NCI-H748 (cell line): ENCODE results near the gene SIM2.

Experiments
- DNase-seq: peaks from one replicate; lab custom pipeline; 2025; ENCODE audit not compliant: unreplicated experiment; lab: John Stamatoyannopoulos, UW

SIM2 gene

DNA sequence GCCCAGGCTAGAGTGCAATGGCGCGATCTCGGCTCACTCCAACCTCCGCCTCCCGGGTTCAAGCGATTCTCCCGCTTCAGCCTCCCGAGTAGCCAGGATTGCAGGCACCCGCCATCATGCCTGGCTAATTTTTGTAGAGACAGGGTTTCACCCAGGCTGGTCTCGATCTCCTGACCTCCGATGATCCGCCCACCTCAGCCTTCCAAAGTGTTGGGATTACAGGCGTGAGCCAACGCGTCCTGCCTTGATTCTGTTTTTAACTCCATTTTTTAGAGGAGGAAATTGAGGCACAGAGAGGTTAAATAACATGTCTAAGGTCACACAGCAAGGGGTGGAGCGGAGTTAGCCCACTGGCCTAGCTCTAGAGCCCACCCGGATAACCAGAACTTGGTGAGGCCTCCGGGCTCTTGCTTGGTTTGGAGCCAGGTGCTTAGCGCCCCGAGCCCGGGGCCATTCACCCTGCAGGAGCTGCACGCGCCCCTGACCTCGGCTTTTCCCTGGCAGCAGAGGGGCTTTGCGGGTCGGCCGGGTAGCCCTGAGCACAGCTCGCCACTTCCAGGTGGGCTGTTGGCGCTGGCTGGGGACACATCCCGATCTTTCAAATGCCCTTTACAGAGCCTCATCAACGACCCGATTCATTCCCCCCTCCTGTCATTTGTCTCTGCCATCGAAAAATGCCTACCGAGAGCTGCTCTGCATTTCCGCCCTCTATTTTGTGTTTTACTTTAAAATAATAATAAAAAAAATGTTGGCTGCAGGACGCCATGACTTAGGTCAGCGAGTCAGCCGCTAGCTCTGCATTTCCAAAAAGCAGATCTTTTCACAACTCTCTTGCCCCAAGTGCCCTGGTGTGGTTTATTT, 11.2 kb downstream of the SIM2 start:
- no peak for DNase-seq

DNA sequence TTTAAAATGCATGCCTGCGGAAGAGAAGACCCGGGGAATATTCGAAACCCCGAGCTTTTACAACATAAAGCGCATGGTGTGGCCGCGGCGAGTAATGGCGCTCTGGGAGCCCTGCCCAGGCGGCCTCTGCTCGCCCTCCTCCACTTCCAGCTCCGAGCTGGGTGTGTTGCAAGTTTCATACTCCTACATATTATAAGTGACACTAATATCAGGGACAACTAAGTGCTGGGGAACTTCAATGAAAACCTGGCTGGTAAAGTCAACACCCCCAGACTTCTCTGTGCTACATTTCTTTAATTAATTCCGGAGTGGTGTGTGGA, 11.8 kb downstream of the SIM2 start:
- DNase-seq: no peak

DNA sequence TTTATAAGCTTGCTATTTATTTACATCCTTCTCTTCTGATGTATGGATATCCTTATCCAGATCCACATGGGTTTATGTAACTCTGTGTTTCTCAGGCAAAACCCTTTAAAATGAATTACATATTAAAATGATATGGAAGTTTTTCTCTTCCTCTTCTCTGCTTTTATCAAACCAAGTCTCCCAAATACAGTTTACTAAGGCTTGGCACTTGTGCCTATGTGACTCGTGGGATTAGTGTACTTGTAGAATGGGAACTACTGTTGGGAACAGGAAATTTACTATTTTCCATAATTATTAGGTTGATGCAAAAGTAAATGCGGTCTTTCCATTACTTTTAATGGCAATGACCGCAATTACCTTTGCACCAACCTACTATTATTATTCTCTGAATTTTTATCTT, 14.8 kb downstream of the SIM2 start:
- DNase-seq: no peak

DNA sequence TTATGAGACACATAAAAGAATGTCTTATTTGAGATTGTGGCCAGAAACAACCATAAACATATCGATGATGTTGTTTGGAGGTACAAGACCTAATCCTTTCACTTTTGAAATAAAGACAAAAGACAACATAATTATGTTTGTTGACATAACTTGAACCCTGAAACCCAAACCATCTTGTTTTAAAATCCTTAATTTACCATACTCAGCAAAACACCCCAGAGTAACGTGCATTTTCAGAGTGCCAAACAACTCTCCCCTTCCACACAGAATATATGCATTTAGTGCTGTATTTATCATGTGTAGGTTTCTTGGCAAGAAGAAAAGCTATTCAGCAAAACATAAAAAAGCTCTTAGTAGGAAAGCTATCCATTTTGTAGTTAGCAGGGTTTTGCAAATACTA, 17.5 kb downstream of the SIM2 start:
- DNase-seq: no peak

DNA sequence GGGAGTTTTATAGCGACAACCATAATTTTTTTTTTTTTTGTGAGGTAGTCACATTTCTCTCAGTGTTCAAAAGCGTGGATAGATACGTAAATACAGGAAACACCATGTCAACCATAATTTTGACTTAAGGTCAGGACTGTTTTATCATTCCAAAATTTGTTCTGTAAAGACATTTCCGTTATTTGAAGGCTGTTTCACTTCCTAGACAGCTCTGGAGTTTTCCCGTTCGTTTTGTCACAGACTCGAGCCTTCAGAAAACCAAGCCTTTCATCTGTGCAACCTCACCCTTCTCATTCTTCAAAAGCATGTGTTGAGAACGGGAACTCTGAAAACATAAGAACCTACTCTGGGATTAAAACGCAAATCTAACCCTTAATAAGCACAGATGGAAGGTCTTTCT, 17.9 kb downstream of the SIM2 start:
- DNase-seq: no peak

DNA sequence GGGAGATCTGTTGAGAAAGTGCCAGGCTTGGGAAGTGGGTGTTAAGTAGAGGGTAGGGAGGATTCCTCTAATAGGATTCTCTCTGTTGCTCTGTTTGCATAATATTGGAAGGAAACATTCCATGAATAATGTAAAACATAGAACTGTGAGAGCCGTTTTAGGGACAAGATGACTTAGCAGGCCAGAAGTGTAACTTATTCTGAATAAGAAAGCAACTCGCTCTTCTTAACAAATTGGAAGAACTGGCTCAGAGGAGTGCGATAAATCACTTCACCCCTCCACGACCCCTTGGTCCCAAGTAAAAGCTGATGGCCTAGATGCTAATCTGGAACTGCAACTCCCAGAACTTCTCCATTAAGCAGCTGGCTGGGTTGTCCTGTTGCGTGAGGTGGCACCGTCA, 19.1 kb downstream of the SIM2 start:
- DNase-seq: no peak

DNA sequence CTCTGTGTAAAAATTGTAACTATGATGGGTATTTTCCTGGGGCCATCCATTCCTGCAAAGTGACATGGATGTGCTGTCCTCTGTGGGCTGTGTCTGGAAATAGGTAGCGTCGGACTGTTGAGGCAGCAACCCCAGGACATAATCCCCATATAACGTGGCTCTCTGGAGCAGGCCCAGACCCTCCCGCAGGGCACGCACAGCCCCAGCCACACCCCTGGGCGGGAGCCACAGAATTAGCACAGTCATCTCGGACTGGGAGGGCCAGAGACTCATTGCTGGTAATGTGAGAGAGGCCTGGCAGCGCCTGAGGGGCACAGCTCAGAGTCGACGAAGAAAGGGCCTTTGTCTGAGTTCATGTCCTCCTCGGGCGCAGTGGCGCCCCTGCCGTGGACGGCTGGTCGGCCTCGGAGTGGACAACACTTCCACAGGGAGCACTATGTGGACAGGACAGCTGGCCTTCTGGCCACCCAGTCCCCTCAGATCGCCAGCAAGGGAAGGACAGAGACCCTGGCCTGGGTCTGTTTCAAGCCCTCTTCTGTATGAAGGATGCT, 20.1 kb downstream of the SIM2 start:
- DNase-seq: no peak

DNA sequence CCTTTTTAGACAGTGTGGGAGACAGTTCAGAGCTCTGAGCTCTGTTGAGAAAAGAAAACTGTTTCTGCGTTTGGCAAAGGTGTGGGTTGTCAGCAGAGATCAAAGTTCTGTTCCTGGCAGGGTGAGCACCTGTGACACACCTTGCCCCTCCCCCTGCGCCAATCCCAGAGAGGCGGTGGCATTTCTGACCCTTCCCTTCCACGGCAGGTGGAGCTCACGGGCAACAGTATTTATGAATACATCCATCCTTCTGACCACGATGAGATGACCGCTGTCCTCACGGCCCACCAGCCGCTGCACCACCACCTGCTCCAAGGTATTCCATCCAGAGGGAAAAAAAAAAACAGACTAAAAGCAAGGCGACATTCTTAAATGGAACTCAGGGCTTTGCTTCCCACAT, 20.7 kb downstream of the SIM2 start:
- DNase-seq: no peak

DNA sequence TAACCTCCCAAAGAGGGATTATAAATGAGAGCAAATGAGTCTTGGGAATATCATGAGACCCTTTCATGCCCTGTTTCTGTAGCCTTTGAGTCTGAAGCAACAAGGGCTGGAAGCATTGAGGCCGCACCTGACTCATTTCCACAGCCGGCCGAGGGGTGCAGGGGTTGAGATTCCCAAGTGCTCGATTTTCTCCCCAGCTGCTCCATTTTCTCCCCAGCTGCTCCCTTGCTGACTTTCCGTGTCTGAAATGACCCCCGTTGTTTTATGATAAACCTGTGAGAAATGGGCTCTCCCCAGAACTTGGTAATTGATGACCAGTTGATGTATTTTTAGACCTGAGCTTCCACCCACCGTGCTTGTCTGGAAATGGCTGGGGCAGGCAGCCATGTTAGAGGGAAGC, 22.9 kb downstream of the SIM2 start:
- DNase-seq: no peak

DNA sequence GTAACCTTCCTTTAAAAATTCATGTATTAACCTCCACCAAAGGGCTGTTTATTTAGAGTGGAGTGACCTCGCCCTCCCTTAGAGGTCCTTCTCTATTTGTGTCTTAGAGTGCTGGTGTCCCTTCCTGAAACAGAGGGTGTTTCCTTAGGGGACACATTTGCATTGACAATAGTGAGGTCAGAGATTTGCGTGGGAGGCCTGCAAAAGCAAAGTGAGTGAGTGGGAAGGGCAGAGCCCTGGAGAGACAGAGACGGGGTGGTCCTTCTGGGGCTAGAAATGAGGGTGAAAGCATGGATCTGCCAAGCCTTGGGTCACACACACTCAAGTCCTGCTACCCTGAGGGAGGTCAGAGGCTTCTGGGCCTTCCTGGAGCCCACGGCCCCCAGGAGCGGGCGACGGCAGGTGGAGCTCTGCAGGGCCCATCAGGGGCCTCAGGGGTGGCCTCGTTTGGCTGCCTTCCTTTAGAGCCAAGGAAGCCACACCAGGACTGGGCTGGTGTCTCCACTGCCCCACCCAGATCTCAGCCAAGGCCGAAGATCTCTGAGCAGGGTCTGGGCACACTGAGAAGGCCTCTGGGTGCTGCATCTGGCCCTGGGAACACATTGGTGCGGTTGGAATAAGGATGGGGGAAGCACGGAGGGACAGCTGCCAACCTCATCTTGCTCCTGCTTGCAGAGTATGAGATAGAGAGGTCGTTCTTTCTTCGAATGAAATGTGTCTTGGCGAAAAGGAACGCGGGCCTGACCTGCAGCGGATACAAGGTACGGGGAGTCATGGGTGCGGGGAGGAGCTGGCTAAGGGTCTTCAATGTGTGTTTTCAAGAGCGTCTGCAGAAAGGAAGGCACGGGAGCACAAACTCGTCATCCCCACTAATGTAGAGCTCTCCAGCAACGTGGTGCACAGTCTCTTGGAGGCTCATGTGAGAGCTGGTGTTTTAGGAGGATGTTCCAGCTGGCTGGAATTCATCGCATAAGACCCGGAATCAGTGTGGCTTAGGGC, 23.8 kb downstream of the SIM2 start:
- DNase-seq: no peak

DNA sequence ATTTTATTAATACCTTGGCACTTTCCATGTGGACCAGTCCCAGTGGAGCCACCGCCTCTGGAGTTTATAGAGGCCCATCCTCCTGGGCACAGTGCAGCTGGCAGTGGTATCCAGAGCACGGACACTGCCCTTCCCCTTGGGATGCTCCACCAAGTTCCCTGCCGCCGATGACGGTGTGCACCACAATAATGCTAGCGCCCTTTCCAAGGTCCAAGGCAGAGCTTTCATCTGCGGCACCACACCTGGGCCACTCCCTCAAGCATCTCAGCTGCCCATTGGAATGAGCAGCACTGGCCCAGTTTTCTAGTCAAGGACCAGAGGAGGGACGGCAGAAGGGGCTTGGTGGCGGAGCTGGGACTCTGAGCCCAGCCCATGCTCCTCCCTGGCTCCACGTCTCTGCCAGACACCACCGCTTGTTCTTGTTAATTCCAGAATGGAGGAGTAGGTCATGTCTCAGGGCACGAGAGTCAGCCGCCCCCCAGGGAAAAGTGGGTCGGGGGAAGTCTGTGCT, 24.5 kb downstream of the SIM2 start:
- no peak for DNase-seq

DNA sequence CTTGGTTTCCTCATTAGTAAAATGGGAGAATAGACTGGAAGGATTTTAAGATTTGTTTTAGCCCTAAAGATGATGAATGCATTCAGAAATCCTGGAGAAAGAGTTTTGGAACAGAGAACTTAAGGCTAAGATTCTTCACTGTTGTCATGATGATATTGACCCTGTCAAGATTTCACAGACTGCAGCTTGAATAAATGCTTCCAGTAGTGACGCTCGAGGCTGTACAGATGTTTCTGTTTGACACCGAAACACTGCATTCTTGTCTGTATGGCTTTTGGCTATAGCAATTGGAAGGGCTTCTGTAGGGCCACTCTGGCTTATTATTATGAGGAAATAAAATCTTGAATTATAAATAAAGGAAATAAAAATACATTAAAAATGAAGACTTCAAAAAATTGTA, 25.7 kb downstream of the SIM2 start:
- DNase-seq: no peak

DNA sequence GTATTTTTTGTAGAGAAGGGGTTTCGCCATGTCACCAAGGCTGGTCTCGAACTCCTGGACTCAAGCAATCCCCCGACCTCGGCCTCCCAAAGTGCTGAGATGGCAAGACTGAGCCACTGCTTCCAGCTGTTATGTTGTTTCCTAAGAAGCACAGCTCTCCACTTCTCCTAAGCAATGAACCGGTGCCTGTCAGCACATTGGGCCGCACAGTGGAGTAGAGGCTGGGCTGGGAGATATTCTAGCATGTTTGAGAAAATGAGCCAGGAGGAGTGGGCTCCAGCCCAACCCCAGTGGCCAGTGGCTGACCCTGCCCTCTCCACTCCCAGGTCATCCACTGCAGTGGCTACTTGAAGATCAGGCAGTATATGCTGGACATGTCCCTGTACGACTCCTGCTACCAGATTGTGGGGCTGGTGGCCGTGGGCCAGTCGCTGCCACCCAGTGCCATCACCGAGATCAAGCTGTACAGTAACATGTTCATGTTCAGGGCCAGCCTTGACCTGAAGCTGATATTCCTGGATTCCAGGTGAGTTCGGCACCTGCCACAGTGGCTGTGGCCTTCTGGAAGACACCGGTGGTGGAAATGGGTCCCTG, 27.0 kb downstream of the SIM2 start:
- DNase-seq: no peak

DNA sequence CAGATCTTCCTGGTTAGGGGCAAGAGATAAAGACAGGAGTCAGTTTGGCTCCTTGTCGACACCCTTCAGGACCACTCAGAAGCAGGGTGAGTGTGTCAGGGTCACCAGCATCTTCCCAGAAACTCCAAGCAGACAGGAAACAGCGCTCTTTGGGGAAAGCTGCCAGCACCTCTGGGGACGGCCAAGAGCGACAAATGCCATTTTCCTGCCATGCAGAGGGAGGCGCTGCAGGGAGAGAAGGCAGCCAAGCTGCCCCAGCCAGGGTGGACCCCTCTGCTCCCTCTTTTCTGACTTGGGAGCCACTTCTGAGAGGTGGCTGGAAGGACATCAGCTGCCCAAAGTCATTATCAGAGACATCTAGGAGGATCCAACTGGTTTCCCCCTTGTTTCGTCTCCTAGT, 29.0 kb downstream of the SIM2 start:
- DNase-seq: no peak

DNA sequence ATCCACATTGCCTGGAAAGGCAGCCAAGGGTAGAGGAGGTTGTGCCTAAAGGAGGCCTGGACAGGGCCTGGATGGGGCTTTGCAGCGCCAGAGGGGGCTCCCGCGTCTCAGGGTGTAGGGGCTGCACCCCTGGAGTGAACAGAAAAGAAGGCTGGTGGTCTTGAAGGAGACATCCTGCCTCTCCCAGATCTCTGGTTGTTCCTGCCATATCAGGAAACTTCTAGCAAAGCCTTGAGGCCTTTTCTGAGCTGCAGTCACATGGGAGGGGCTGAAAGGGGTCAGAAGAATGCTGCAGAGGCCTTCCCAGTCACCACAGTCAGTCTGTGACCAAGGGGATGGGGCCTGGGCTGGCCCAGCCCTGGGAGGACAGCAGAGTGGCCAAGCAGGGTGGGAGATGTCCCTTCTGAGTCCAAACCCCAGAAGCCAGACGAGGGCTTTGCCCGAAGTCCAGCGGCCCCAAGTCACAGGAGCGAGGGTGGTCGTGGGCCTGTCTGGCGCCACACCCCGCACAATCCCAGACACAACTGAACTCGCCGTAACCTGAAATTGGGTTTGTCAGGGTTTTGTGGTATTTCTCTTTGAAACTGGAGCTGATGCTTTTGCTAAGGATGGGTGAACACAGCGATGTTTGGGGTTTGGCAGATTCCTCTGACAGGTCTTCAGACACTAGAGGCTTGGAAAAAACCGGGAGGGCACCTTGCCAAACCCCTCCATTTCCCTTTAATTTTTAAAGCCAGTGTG, 29.6 kb downstream of the SIM2 start:
- no peak for DNase-seq

DNA sequence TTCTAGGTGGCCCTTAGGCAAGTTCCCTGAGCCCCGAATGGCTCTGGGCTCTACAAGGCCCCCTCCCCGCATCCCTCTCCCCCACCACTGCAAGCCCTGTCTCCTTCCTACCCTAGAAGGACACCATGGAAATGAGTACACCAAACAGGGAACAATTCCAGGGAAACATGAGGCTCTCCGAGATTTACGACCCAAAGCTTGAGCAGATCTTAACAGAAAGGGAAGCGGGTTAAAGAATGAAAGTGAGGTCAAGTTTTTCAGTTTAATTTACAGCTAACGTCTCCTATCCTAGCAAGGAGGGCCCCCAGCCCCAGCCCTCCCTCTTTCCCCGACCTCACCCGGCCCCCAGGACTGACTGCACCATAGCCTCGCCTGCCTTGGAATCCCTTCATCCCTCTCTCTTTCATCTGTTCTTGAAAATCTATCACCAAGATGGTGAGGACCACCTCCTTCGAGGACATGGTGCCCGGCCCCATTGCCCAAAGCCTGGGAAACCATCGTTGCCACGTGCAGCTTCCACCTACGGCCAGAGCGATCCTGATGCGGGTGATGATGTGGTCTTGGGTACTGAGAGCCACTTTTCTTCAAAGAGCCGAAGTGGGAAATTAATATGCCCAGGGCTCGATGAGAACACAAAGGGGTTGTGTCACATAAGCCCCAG, 30.5 kb downstream of the SIM2 start:
- no peak for DNase-seq

DNA sequence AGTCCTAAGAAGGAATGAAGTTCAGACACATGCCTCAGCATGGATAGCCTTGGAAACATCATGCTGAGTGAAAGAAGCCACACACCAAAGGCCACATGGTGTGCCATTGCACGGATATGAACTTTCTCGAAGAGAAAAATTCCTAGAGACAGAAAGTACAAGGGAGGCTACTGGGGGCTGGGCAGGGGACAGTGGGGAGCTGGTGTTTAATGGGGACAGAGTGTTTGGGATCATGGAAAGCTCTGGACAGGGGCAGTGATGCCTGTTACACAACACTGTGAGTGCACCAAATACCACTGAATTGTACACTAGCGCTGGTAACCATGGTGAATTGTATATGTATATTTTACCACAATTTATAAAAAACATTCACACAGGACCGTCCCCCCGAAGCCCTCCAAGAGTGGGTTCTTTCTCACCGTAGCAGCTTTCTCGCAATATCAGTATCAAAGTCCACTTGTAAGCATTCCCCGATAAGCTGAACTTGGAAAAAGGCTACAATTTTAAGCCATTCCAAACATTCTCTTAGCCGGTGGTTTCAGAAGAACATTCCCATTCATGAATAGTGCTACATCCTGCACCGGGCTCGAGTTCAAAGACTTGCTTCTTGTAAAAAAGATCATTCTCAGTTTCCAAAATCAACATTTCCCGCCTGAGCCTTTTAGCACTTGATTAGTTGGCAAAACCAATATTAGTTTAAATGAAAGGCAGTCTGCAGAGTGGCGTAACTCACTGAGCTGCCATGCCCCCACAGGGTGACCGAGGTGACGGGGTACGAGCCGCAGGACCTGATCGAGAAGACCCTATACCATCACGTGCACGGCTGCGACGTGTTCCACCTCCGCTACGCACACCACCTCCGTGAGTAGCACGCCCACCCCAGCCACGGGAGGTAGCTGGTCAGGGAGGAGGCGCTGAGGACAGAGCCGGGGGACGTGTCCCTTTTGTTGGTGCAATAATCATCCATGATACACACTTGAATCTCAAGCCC, 31.7 kb downstream of the SIM2 start:
- no peak for DNase-seq

DNA sequence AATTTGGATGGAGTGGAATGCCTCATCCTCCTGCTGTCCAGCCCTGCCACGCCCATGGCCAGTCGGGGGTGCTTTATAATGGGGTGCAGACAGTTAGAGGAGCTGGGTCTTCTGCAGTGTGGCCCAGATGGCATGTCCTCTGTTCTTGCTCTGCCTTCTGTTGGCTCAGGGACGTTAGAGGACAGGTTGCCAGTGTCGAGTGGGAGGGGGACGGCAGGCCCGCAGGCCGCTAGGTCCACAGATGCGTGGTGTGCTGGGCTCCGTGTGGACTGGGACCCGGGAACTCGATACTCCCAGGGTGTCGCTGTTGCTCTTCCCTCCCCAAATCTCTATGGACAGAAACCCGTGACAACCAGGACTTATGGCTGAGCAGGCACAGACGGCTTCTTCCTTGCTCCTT, 33.3 kb downstream of the SIM2 start:
- DNase-seq: no peak

DNA sequence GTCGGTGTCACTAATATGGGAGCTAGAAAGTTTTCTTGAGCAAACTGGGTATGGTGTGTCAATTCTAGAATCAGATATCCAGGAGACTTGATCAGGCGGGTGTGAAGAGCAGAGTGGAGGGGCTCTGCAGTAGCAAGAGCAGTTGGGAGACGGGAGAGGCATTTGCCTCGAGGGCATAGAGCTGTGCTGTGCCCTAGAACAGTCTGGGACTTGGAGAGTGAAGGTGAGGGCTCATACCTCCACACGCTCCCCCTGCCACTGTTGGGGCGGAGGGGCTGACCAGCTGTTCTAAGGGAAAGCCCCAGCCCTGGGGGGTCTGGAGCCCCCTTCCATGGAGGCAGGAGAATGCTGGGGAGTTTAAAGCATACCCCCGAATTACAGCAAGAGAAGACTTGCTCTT, 33.8 kb downstream of the SIM2 start:
- DNase-seq: no peak
